Effector CD4-positive, alpha-beta T cell (primary cell): Measurements from ENCODE around the gene TLCD4. TPM values are rescaled to one million over a fixed set of nuclear protein-coding genes. Genes with fewer than 3 reads are reported as not detected.
"Not testable (repeated sequence)": the region's sequence is repeated elsewhere in the genome, so short reads cannot be mapped to it uniquely, and the experiment has no call there.

Source experiments
- DNase-seq: peaks from one replicate; pipeline ENCODE4 v3.0.0-alpha.2; 2020
- total RNA-seq: gene quantifications from one replicate; lab custom pipeline; 2026; lab: John Stamatoyannopoulos, UW

Gene TLCD4
- total RNA-seq, result not detected

DNA sequence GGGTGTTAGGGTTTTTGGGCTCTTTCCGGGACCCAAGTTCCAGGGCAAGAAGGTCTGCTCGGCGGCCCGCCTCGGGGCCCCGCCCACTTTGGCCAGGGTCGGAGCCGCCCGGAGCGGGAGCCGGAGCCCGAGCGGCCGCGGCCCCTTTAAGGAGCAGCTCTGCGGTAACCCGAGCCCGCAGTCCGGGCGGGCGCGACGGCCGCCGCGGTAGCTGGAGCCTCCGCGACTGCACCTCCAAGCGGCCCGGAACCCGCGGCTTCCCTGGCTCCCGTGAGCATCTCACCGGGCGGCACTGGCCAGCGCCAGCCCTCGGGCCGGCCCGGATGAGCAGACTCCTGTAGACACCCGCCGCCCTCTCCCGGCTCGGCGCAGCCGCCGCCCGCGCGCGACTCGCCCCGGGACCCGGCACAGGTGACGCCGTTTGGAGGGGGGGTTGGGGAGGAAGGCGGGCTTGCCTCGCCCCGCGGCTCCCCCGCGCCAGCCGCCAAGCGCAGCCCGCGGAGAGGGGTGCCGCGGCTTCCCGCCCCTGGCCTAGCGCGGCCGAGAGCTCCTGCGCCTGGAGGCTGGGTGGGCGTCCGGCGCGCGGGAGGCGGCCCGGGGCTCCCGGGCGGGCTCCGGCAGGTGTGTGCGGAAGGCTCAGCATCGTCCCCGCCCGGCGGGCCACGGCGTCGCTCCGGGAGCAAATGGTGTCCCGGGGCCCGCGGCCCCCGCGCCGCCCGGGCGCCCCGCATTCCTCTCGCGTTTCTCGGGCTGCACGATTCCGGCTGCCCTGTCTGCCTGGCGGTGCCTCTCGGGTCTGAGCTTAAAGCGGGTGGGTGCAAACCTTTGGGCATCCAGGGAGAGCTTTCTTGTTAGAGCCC, at the start of gene TLCD4:
TSS of gene TLCD4 (plus strand) at position 149 of the 860 bp plus-strand sequence. CDS start 26,547 bp downstream, outside the sequence.
- DNase-seq, result peak; percentile 11

- DNase-seq, result no peak
Measured at GRCh38 chr1:95067568-95067967, 49.6 kb upstream of the TLCD4 start.

DNA sequence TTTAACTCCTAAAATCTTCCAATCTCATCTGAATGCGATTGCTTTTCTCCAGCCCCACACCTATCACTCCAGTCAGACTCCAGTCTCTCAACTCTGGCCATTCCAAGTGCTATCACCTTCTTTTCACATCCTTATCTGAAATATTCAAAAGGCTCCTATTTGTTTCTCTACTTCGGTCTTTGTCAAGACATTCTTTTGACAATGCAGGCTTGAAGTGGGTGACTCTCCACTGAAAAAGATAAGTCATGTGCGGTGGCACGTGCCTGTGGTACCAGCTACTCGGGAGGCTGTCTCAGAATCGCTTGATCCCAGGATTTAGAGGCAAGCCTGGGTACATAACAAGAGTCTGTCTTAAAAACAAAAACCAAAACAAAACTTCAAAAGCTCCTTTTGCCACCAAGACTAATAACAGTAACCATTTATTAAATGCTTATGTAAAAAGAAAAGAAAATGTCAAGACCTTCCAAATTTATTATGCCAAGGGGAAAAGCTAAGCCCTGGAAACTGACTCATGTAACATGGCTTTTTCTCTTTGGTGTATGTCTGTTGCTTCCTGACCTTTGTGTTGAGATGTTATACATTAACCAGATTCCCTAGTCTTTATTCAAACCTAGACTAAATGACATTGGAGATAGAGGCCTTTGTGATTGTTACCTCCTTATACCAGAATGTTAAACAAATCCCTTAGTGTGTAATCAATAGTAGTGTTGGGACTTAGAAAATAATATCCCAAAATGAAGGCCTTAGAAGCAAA, 48.0 kb upstream of the TLCD4 start:
- no peak for DNase-seq

DNA sequence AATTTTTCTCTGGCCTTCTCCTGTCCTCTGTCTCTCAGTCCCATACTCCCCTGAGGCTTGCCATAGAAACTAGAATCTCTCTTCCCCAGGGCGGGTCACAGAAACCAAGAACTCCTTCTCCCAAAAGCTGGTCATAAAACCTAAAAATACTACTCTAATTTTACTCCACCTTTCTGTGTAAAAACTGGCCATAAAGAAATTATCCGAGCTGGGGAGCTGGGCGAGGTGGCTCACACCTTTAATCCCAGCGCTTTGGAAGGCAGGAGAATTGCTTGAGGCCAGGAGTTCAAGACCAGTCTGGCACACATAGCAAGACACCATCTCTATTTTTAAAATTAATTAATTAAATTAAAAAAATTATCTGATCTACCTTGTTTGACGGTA, 47.5 kb upstream of the TLCD4 start:
- DNase-seq, result no peak

DNA sequence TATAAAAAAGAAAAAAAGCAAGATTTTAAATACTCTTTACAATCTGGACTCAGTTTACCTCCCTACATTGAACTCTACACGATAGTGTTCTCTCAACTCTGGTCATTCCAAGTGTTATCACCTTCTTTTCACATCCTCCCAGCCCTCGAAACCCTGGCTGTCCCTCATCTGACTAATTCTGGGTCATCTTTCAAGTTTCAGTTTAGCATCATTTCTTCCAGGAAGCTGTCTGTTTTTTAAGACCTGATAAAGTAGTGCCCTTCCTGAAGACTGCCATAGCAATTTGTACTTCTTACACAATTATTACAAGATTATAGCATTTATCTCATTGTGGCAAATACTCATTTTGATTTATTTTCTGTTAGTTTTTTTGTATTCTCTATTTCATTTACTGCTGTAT, 45.6 kb upstream of the TLCD4 start:
- DNase-seq, result no peak

GRCh38 chr1:95072117-95072516, 45.0 kb upstream of the TLCD4 start:
- no peak for DNase-seq

GRCh38 chr1:95072532-95073419, 44.4 kb upstream of the TLCD4 start, which contains the start of gene ALG14:
TSS of gene ALG14 (minus strand) at chr1:95072951. CDS start at chr1:95072898, 53 bp downstream.
- peak; percentile 94 for DNase-seq

DNA sequence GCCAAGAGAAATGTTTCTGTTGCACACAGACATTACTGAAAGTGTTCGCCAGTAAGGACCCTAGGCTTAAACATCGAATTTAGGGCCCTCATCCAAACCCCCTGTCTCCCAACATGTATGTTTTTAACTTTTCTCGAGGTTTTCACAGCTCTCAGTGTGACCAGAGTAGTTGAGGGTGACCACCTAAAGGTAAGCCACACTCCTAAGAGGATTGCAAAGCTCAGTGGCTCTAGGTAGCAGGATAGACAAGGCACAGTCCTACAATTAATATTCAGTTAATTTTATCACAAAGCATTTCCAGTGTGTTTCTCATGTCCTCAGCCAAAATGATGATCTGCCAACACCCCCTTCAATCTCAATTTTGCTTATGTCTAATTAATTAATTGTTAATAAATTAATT, 43.7 kb upstream of the TLCD4 start:
- no peak for DNase-seq

DNA sequence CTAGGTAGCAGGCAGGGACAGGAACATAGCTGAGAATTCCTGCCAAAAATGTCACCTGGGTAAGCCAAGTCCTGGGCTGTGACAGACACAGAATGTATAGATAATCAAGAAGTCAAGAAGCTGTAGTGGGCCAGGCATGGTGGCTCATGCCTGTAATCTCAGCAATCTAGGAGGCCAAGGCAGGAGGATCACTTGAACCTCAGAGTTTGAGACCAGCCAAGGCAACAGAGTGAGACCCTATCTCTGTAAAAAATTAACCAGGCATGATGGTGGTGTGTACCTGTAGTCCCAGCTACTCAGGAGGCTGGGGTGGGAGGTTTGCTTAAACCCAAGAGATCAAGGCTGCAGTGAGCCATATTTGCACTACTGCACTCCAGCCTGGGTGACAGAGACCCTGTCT, 41.1 kb upstream of the TLCD4 start:
- DNase-seq, result no peak

DNA sequence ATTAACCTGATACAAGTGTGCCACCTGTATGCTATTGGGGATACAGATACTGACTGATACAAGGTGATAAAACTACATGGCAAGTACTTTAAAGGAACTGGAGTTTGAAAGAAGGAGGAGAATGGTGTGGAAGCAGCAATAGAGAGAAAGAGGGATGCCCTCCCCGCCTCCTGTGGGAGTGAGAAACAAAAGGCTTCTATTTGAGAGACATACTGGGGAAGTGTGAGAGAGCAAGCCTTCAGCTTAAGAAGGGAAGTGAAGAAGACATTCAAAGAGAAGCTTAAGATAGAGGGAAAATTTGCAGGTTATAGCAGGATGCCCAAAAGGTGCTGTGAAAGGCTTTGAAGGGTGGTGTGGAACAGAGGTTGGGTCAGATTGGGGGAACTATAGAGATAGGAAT, 36.7 kb upstream of the TLCD4 start:
- DNase-seq, result no peak

DNA sequence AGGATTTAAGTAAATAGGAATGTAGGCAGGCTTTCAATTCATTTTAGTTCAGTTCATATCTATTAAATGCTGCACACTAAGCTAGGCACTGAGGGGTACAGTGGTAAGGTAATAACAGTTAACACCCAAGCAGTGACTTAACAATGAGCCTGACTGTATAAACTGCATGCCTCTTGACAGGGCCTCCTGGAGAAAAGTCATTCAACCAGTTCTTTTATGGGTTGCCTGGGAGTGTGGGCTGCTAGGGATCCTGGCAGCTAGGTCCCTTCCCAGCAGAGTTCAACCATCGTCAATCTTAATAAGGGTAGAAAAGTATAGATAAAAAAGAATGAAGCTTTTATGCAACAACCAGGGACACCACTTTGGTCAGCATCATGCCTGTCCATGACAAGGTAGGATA, 36.3 kb upstream of the TLCD4 start:
- no peak for DNase-seq

DNA sequence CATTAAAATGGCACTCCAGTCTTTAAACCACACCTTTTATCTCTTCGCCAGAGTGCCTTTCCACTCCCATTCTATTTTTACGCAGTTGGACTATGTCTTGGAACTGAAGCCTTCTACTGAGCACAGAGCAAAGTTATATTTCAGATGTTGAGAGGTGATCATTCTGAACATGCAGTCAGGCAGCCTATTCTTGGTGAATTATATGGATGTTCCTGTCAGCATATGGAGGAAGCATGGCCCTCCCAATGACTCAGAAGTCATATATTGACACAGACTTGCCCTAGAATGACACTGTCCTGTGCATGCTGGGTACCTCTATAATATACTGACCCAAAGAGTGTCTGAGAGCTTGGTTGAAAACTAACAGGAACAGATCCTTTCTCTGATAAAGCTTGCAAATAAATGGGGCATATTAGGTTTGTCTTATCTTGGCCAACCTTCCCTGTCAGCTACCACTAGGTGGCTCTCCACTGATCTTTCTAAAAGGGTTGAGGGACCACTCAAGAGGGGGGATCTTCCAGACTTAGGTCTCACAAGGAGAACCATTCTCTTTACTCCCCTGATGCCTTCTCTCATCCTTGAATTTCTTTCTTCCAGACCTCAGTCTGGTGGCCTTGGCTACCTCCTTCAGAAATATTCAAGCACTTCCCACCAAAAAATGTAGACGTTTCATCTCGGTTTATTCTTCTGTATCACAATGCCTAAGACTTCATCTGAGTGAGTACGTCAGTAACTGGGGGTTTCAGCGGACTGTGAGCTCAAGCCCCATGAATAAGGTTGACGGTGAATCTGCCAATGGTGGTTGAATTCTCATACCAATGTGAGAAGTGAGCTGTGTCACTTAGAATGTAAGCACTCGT, 32.6 kb upstream of the TLCD4 start:
- no peak for DNase-seq

DNA sequence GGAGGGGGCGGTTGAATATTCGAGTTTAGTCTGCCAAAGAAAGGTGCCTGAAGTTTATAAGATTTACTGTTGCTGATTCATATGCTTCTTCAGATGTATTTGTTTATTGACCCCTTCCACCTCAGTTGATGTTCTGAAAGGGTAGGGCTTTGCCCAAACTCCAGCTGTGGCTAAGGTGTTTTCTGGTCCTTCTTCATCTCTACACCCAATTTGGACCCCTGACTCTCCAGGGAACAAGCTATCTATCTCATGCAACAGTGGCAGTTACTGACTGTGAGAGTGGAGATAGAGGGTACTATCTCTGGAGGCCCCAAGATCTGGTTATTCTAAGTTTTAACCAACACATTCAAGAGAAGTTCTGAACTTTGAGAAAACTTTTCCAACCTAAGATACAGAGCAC, 31.8 kb upstream of the TLCD4 start:
- no peak for DNase-seq

DNA sequence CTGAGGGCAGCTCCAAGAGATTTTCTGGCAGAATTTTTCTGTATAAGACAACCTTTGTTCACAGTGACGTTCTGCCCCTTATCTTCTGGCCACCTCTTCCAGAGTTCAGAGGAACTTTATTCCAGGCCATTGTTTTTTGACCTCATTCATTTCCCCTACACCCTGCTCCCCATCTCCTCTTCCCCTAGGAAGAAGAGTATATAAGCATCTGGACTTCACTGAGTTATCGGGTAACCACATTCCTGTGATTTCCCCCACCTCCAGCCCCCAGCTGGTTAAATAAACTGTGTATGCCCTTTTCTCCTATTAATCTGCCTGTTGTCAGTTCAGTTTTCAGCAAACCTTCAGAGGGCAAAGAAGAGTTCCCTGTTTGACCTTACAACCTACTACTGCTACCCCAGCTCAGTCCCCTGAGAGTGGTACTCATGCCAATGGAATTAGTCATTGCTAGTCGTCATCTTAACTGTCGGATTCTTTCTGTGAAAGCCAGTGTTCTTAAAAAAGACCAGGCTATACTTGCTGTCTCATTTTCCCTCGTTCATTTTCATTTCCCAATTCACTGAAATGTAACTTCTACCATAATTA, 30.1 kb upstream of the TLCD4 start:
- no peak for DNase-seq

DNA sequence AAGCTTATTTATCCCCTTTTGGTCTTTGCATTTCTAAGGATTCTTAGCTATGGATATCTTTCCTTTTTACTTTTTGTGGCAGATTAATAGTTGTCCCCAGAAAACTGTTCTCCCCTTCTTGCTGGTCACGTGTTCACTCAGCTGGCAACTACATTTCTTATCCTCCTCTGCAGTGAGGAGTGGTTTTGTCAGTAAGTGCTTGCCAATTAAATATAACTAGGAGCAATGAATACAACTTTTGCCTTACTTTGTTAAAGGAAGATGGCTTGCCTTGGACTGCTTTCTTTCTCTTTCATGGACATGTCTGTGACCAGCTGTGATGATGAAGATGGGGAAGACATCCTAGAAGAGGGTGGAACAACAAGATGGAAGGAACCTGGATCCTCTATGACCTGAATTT, 28.9 kb upstream of the TLCD4 start:
- no peak for DNase-seq

DNA sequence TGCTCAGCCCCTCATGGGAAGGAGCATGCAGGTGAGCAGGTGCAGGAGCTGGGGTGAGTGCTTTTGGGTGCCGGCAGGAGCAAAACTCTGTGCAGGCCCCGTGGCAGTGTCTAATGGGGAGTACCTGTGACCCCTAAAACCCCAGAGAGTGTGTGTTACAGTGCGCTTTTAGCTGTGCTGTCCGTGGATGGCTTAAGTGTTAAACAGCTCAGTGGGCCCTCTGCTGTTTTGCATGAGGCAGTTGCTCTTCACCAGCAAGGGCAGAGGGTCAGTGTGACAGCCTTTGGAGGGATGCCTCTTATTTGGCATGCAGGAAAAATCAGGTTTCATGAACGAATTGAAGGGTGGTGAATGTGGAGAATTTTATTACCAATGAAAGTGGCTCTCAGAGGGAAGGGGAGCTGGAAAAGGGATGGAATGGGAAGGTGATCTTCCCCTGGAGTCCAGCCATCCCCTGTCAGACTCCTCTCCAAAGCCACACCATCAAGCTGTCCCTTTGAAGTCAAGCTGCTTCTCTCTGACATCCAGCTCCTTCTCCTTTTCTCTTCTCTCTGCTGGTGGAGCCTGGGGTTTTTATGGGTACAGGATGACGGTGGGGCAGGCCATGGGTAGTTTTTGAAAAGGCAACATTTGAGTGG, 27.4 kb upstream of the TLCD4 start:
- DNase-seq, result no peak

DNA sequence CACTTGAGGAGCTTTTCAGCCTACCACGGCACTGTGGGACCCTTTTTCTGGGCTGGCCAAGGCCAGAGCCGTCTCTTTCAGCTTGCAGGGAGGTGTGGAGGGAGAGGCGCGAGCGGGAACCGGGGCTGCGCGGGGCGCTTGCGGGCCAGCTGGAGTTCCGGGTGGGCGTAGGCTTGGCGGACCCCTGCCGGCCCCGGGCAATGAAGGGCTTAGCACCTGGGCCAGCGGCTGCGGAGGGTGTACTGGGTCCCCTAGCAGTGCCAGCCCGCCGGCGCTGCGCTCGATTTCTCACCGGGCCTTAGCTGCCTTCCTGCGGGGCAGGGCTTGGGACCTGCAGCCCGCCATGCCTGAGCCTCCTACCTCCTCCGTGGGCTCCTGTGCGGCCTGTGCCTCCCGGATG, 25.9 kb upstream of the TLCD4 start:
- DNase-seq, result not testable (repeated sequence)

DNA sequence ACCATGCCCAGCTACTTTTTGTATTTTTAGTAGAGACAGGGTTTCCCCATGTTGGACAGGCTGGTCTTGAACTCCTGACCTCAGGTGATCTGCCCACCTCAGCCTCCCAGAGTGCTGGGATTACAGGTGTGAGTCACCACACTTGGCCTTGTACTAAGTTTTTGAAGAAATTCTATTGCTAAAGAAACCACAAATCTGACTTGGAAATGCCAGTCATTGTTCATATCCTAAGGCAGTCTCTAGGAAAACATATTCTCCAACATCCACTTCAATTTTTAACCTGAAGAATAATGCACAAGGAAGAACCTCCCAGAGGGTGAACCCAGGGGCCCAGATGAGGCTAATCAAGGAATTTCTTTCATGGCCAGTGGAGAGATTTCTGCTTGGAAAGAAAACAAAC, 24.3 kb upstream of the TLCD4 start:
- DNase-seq, result not testable (repeated sequence)

DNA sequence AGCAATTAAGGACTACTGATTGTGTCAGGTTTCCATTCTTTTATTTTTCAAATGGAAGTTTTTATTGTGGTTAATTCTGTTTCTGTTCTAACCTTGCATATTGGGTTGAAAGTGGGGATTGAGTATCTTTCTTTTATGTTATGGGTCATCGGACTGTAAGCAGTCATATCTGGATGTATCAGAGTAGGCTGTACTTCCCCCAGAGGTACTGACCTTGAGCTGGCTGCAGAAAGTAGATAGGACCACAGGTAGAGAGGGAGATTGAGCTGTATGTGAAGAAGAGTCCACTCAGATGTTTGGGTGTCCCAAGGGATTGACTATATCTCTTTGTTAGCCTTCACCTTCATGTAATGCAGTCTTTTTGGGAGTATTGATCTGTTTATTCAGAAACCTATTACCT, 23.9 kb upstream of the TLCD4 start:
- no peak for DNase-seq

DNA sequence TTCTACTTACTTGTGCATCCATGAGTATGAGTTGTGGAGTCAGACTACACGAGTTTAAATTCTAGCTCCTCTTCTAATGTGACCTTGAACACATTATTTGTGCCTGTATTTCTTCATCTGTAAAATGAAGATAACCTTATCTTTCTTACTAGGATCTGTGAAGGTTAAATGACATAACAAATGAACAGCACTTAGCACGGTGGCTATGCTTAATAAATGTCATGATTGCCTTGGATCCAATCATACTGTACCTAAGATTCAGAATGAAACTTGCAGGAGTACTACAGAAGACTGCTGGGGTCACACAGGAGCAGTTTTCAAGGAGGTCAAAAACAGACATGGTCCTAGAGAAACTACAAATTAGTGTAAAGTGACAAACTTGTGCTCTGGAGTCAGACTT, 22.2 kb upstream of the TLCD4 start:
- no peak for DNase-seq

DNA sequence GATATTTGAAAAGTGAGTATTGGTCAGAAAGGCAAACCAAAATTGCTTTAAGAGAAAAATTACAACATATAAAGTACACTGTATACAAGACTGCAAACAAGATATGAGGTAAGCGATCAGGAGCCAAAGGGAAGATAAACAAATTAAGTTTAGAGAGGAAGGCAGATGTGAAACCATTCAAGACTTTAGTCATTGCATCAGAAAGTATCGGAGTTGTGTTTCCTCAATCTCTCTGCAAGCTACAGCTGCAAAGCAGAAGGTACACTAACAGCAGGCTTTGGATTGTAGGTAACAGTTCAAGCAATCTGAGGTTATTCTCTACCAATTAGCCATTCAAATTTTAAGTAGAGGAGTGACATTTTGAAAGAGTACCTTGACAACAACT, 21.3 kb upstream of the TLCD4 start:
- DNase-seq, result no peak
